Stimulated activated naive B cell treated with anti-CD40 and anti-IgM and Interleukin-4, amounts not matched to agents 10 μg/mL and 1 μg/mL and 100 μg/mL, for 72 hours (primary cell): ENCODE results near the gene MAD1L1.
A peak's percentile ranks its signal among the peaks of the same experiment; 100 is the strongest.

ENCODE experiments used
- ATAC-seq, 2 donors: fragments of 150-1000 bp; cut with Tn5 transposase; replicated peaks; 2 replicates each; pipeline ENCODE4 v1.10.0; 2021; ENCODE audit warnings: moderate library complexity in 1 of 2
- DNase-seq: peaks from one replicate; pipeline ENCODE4 v3.0.0; 2021
- H3K27ac Mint-ChIP-seq: one replicate; pipeline ENCODE4 v1.8.0; 2022; ENCODE audit warnings: mild to moderate bottlenecking, mixed read lengths
- H3K27me3 Mint-ChIP-seq, 2 donors: one replicate each; pipeline ENCODE4 v1.8.0; 2022; ENCODE audit warnings: mixed read lengths in 2 of 2
- H3K36me3 Mint-ChIP-seq, 2 donors: one replicate each; pipeline ENCODE4 v1.8.0; 2022; ENCODE audit warnings: mixed read lengths in 2 of 2, mild to moderate bottlenecking in 1 of 2
- H3K4me1 Mint-ChIP-seq, 2 donors: one replicate each; pipeline ENCODE4 v1.8.0; 2022; ENCODE audit warnings: mixed read lengths in 2 of 2, mild to moderate bottlenecking in 1 of 2
- H3K4me3 Mint-ChIP-seq, 2 donors: one replicate each; pipeline ENCODE4 v1.8.0; 2022; ENCODE audit warnings: mild to moderate bottlenecking in 2 of 2, mixed read lengths in 2 of 2, moderate library complexity in 1 of 2
- H3K9me3 Mint-ChIP-seq, 2 donors: one replicate each; pipeline ENCODE4 v1.8.0; 2022; ENCODE audit warnings: mixed read lengths in 2 of 2, mild to moderate bottlenecking in 1 of 2

MAD1L1 gene

DNA sequence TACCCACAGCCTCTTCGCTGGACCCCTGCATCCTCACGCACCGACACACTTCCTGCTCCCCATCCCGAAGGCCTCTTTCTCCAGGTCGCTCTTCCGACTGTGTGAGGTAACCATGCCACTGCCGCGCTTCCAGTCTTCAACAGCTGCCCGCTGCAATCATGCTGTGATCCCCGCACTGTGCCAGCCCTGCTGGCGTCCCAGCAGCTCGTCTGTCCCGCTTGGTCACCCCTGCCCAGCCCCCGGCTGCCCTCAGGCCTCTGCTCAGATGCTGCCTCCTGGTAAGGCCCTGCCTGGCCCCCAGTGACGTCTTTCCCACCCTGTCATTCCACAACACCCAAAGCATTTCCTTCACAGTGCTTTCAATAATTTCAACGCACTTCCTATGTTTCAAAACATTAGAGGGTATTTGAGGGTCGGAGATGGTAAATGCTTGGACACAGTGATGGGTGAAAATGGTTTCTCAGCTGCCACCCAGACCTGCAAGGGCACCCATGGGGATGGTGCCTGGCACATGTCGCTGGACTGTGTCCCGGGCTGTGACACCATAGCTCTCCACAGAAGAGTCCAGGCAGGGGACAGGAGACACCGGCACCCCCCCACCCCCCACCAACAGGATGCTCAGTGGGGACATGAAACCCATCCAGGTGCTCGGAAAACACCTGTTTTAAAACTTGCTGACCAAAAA is 125.2 kb downstream of the MAD1L1 start:
- Mint-ChIP-seq H3K4me3 (no peak overlapping the region), H3K9me3 (peaks cover 0 to 2% of the 10 kb centered on the region in 2 donors), H3K4me1 (peaks cover 64 to 94% of the 10 kb centered on the region in 2 donors), H3K27ac (peak overlapping the region; percentile 25), H3K36me3 (peaks cover 40 to 65% of the 10 kb centered on the region in 2 donors), H3K27me3 (no peaks in the 10 kb centered on the region)
- DNase-seq (no peak), ATAC-seq (no peak)

- H3K27ac Mint-ChIP-seq: peak overlapping the region; percentile 63
- H3K4me1 Mint-ChIP-seq: peaks cover 63 to 94% of the 10 kb centered on the region in 2 donors
- H3K9me3 Mint-ChIP-seq: peaks cover 5 to 7% of the 10 kb centered on the region in 2 donors
- no peaks in the 10 kb centered on the region for H3K27me3 Mint-ChIP-seq
- no peak overlapping the region for H3K4me3 Mint-ChIP-seq
- H3K36me3 Mint-ChIP-seq: peaks cover 42 to 65% of the 10 kb centered on the region in 2 donors
- no peak for DNase-seq
- ATAC-seq: no peak
Observed at GRCh38 chr7:2106924-2107323, 125.8 kb downstream of the MAD1L1 start.

DNA sequence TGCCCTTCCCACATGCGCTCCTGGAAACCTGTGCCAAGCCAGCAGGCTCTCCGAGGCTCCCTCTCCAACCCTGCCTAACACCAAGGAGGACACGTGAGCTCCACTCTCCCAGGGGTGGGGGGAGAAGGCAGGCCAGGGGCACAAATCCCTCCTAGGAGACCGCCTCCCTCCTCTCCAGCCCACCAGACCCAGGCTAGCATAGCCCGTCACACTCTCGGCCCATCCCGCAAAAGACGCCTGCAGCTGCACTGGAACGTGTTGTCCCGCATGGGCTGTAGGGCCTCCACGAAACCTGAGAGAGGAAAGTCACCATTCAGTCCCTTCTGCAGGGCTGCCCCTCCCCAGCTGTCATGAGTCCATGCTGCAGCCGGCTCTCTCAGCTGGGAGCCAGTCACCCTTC is 126.3 kb downstream of the MAD1L1 start:
- Mint-ChIP-seq H3K9me3 (peaks cover 6 to 7% of the 10 kb centered on the region in 2 donors), H3K27ac (peak overlapping the region; percentile 63), H3K36me3 (peaks cover 47 to 65% of the 10 kb centered on the region in 2 donors), H3K27me3 (no peaks in the 10 kb centered on the region), H3K4me3 (no peak overlapping the region), H3K4me1 (peaks cover 63 to 94% of the 10 kb centered on the region in 2 donors)
- DNase-seq: no peak
- ATAC-seq: no peak

DNA sequence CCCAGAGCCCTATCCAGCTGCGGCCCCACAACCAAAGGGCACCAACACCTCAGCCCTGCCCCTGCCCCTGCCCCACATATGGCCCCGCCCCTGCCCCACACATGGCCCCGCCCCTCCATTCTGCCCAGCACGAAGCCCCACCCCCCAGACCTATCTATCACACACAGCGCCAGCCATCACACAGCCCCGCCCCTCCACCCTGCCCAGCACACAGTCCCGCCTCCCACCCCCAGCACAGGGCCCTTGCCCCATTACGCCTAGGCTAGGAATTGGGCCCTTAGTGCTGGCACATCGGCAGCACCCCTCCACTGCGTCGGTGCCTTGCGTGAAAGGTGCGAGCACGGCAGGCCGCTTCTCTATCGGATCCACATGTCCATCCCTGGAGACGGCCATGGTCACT is 126.8 kb downstream of the MAD1L1 start:
- Mint-ChIP-seq H3K27me3 (no peaks in the 10 kb centered on the region), H3K4me1 (peaks cover 60 to 89% of the 10 kb centered on the region in 2 donors), H3K27ac (no peak overlapping the region), H3K4me3 (no peak overlapping the region), H3K36me3 (peaks cover 43 to 60% of the 10 kb centered on the region in 2 donors), H3K9me3 (peaks cover 6 to 7% of the 10 kb centered on the region in 2 donors)
- DNase-seq (no peak), ATAC-seq (no peak)

- peak overlapping the region; percentile 21 for H3K27ac Mint-ChIP-seq
Observed at GRCh38 chr7:2105280-2105679, 127.5 kb downstream of the MAD1L1 start.

GRCh38 chr7:2104716-2105115 is 128.0 kb downstream of the MAD1L1 start:
- Mint-ChIP-seq H3K4me3 (no peak overlapping the region), H3K4me1 (peaks cover 58 to 89% of the 10 kb centered on the region in 2 donors), H3K27ac (peak overlapping the region; percentile 72), H3K36me3 (peaks cover 34 to 52% of the 10 kb centered on the region in 2 donors), H3K27me3 (no peaks in the 10 kb centered on the region), H3K9me3 (peaks cover 6 to 7% of the 10 kb centered on the region in 2 donors)
- ATAC-seq: no peak
- no peak for DNase-seq

More at GRCh38 chr7:2105280-2105679, 127.5 kb downstream of the MAD1L1 start:
- Mint-ChIP-seq H3K27me3 (no peaks in the 10 kb centered on the region), H3K9me3 (peaks cover 6 to 7% of the 10 kb centered on the region in 2 donors), H3K4me1 (peaks cover 58 to 89% of the 10 kb centered on the region in 2 donors), H3K36me3 (peaks cover 37 to 55% of the 10 kb centered on the region in 2 donors), H3K4me3 (no peak overlapping the region)
- DNase-seq (no peak), ATAC-seq (no peak)

DNA sequence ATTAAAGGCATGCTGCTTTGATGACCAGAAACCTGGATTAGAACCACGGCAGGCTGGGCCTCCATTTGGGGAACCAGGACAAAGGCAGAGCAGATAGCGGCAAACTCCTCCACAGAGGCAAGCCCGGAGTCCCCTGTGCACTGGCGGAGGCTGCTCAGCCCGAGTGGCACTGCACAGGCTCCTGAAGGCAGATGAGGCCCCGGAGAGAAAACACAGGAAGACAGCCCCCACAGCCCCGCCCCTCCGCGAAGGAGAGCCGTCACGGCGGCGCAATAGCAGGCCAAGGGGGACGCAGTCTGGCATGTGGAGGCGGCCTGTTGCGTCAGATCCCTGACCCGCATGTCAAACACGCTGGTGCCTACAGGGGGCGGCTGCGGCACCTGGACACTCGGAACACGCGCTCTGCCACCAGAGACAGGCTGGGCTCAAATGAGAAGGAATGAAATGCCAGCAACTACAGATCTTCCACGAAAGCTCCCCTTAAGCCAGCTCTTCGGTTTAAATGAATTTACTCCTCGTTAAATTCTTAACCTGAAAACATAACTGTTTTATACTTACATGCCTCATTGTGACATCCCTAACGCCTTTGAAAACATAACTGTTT is 128.5 kb downstream of the MAD1L1 start:
- Mint-ChIP-seq H3K4me1 (peaks cover 61 to 89% of the 10 kb centered on the region in 2 donors), H3K9me3 (peaks cover 6 to 7% of the 10 kb centered on the region in 2 donors)

GRCh38 chr7:2103071-2103898 is 129.5 kb downstream of the MAD1L1 start:
- ATAC-seq: no peak
- Mint-ChIP-seq H3K27me3 (no peaks in the 10 kb centered on the region), H3K4me3 (peak overlapping the region in 1 of 2 donors; percentile 8), H3K9me3 (peaks cover 6 to 7% of the 10 kb centered on the region in 2 donors), H3K36me3 (peaks cover 33 to 55% of the 10 kb centered on the region in 2 donors), H3K27ac (peak overlapping the region; percentile 72), H3K4me1 (peaks cover 66 to 90% of the 10 kb centered on the region in 2 donors)
- no peak for DNase-seq

More for the DNA sequence above, 128.5 kb downstream of the MAD1L1 start:
- Mint-ChIP-seq H3K27ac (peak overlapping the region; percentile 72), H3K36me3 (peaks cover 34 to 54% of the 10 kb centered on the region in 2 donors), H3K4me3 (peak overlapping the region in 1 of 2 donors; percentile 45), H3K27me3 (no peaks in the 10 kb centered on the region)
- ATAC-seq: peak; percentile 38 to 39
- DNase-seq: peak; percentile 74

DNA sequence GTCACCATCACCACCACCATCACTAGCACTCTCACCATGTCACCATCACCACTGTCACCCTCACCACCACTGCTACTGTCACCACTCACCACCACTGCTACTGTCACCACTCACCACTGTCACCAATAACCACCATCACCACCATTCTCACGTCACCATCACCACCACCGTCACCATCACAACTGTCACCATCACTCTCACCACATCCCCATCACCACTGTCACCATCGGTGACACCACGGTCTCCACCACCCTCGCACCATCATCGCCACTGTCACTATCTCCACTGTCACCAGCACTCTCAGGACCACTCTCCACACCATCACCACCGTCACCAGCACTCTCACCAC is 130.4 kb downstream of the MAD1L1 start:
- Mint-ChIP-seq H3K27ac (peak overlapping the region; percentile 26), H3K4me3 (peak overlapping the region in 1 of 2 donors; percentile 14), H3K9me3 (peaks cover 6 to 7% of the 10 kb centered on the region in 2 donors), H3K4me1 (peaks cover 71 to 91% of the 10 kb centered on the region in 2 donors), H3K27me3 (no peaks in the 10 kb centered on the region), H3K36me3 (peaks cover 29 to 51% of the 10 kb centered on the region in 2 donors)
- no peak for DNase-seq
- no peak for ATAC-seq

GRCh38 chr7:2101630-2102374 is 130.9 kb downstream of the MAD1L1 start:
- H3K27ac Mint-ChIP-seq: peak overlapping the region; percentile 84
- ATAC-seq: no peak
- peaks cover 70 to 91% of the 10 kb centered on the region in 2 donors for H3K4me1 Mint-ChIP-seq
- no peak overlapping the region for H3K4me3 Mint-ChIP-seq
- H3K36me3 Mint-ChIP-seq: peaks cover 28 to 48% of the 10 kb centered on the region in 2 donors
- H3K27me3 Mint-ChIP-seq: no peaks in the 10 kb centered on the region
- peaks cover 6 to 7% of the 10 kb centered on the region in 2 donors for H3K9me3 Mint-ChIP-seq
- no peak for DNase-seq

DNA sequence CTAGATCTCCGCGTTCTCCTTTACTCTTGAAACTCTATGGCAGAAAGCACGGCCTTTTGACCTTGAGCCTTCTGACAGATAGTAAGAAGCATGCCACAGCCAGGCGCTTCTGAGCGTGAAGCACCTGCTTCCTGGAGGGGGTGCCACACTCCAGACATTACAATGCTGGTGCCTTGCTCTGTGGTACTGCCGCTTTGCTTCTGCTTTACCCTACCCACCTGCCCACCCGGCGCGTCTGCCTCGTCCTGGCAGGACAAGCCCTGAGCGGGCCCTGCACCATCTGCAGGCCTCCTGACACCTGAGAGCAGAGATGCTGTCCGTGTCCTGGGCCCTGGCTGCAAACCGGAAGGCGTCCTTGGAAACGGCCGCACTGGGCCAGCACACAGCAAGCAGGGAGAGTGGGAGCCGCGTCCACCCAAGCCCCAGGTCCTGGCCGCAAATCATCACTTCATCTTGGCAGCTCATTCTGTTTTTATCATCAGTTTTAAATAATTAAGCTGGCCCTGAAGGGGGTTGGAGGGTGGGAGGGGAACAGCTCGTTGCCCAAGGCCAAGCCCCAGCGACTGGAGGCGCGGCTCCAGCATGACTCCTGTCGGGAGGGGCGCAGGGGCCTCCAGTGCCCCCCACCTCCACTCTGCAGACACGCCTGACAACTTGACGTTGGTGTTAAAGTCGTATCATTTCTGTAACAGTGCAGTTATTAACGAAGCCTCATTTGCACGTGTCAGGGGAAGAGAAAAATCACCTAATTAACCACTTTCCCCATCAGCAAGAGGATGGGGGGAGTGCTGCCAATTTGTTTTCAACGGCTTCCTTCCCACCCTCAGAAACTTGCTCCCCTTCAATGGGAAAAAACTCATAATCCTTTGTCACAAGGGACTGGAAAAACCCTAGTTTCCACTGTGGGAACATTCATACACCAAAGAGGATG is 132.2 kb downstream of the MAD1L1 start:
- ATAC-seq (peak; percentile 86), DNase-seq (peak; percentile 76)
- H3K4me3 Mint-ChIP-seq: peak overlapping the region; percentile 58 to 64
- peaks cover 71 to 96% of the 10 kb centered on the region in 2 donors for H3K4me1 Mint-ChIP-seq
- H3K36me3 Mint-ChIP-seq: peaks cover 28 to 50% of the 10 kb centered on the region in 2 donors
- H3K27me3 Mint-ChIP-seq: no peaks in the 10 kb centered on the region
- peak overlapping the region; percentile 95 for H3K27ac Mint-ChIP-seq
- peaks cover 6 to 7% of the 10 kb centered on the region in 2 donors for H3K9me3 Mint-ChIP-seq

- DNase-seq: peak; percentile 67
- no peaks in the 10 kb centered on the region for H3K27me3 Mint-ChIP-seq
- peak overlapping the region; percentile 95 for H3K27ac Mint-ChIP-seq
- peaks cover 6 to 7% of the 10 kb centered on the region in 2 donors for H3K9me3 Mint-ChIP-seq
- peaks cover 71 to 90% of the 10 kb centered on the region in 2 donors for H3K4me1 Mint-ChIP-seq
- H3K36me3 Mint-ChIP-seq: peaks cover 27 to 50% of the 10 kb centered on the region in 2 donors
- ATAC-seq: peak; percentile 71 to 73
- peak overlapping the region; percentile 58 to 64 for H3K4me3 Mint-ChIP-seq
Observed at GRCh38 chr7:2099048-2099957, 133.4 kb downstream of the MAD1L1 start.
